CD4-positive, alpha-beta T cell (primary cell): ENCODE results near the gene DOHH. TPM values are rescaled to one million over a fixed set of nuclear protein-coding genes. Genes with fewer than 3 reads are reported as not detected.
A peak's percentile ranks its signal among the peaks of the same experiment; 100 is the strongest.

ENCODE experiments used
- ATAC-seq: fragments of 200-7000 bp; cut with Tn5 transposase; one replicate; pipeline ENCODE4 v1.10.0; 2022; ENCODE audit warnings: mild to moderate bottlenecking; ENCODE audit not compliant: poor library complexity
- CTCF ChIA-PET: fragments of 350-600 bp; sonication (Branson Sonifier 250); formaldehyde crosslinking; loops from one replicate; lab custom pipeline; 2021; ENCODE audit warnings: antibody characterized with exemption, inconsistent platforms; lab: Charles Lee
- POLR2A ChIA-PET: fragments of 350-600 bp; sonication (Branson Sonifier 250); formaldehyde crosslinking; loops from one replicate; lab custom pipeline; 2021; ENCODE audit warnings: antibody characterized with exemption, inconsistent platforms; lab: Charles Lee
- DNase-seq, 14 experiments: peaks; one replicate each; pipeline ENCODE4 v3.0.0-alpha.2; 2013 to 2020; ENCODE audit warnings: mixed read lengths in 2 of 14
- H3K27ac ChIP-seq, 2 donors: one replicate each; pipeline versions ENCODE4 v1.5.1 to v1.7.0; 2013; ENCODE audit warnings: low read length in 2 of 2, low read depth in 1 of 2, mild to moderate bottlenecking in 1 of 2
- H3K27me3 ChIP-seq, 2 experiments: 1 replicate in 1 of 2; 2 replicates in 1 of 2; pipeline versions ENCODE4 v1.6.1 to v1.7.0; 2013; ENCODE audit warnings: low read length in 2 of 2, control low read depth in 1 of 2, mild to moderate bottlenecking in 1 of 2, moderate library complexity in 1 of 2; ENCODE audit not compliant: insufficient read depth in 2 of 2, control insufficient read depth in 1 of 2
- H3K36me3 ChIP-seq: one replicate; pipeline ENCODE4 v1.6.1; 2013; ENCODE audit warnings: low read length, control low read depth; ENCODE audit not compliant: insufficient read depth
- H3K4me1 ChIP-seq: one replicate; pipeline ENCODE4 v1.6.1; 2013; ENCODE audit warnings: low read length, control low read depth; ENCODE audit not compliant: insufficient read depth
- H3K4me3 ChIP-seq: one replicate; pipeline ENCODE4 v1.5.1; 2013; ENCODE audit warnings: mild to moderate bottlenecking, low read length, moderate library complexity
- H3K9me3 ChIP-seq, 2 experiments: 1 replicate in 1 of 2; 2 replicates in 1 of 2; pipeline versions ENCODE4 v1.6.1 to v1.7.0; 2013; ENCODE audit warnings: low read length in 2 of 2, mild to moderate bottlenecking in 2 of 2, control low read depth in 1 of 2, moderate library complexity in 1 of 2; ENCODE audit not compliant: control insufficient read depth in 1 of 2, insufficient read depth in 1 of 2
- H3K27ac Mint-ChIP-seq: one replicate; pipeline ENCODE4 v1.8.0; 2020; ENCODE audit warnings: mixed read lengths
- H3K27me3 Mint-ChIP-seq: one replicate; pipeline ENCODE4 v1.8.0; 2021; ENCODE audit warnings: mixed read lengths
- H3K36me3 Mint-ChIP-seq: one replicate; pipeline ENCODE4 v1.8.0; 2021; ENCODE audit warnings: low read depth, mixed read lengths
- H3K4me1 Mint-ChIP-seq: one replicate; pipeline ENCODE4 v1.8.0; 2021; ENCODE audit warnings: low read depth, mixed read lengths
- H3K4me3 Mint-ChIP-seq: one replicate; pipeline ENCODE4 v1.8.0; 2020; ENCODE audit warnings: mild to moderate bottlenecking, mixed read lengths
- H3K9me3 Mint-ChIP-seq: one replicate; pipeline ENCODE4 v1.8.0; 2020; ENCODE audit warnings: mixed read lengths
- CTCF ChIP-seq: fragments of 200-600 bp; IDR thresholded peaks from one replicate; pipeline ENCODE4 v1.8.0; 2022; ENCODE audit warnings: antibody characterized with exemption, mild to moderate bottlenecking
- intact Hi-C, 2 experiments: fragments of 100-400 bp; cut with DNase I in 1 of 2; cut with micrococcal nuclease in 1 of 2; formaldehyde crosslinking; loops; one replicate each; pipeline versions ENCODE4 v1.15.1 to v1.9.0; 2023 to 2025; cut with DNase I, micrococcal nuclease
- total RNA-seq, 174 experiments: library from RNA in 2 of 174; stranded (reverse) in 2 of 174; gene quantifications; one replicate each; pipeline ENCODE4 v1.2.3 and lab custom pipeline; 2021 to 2026

The DOHH gene
- total RNA-seq, 2 experiments from 2014 or later, result 3.9 to 4.7 TPM

DNA sequence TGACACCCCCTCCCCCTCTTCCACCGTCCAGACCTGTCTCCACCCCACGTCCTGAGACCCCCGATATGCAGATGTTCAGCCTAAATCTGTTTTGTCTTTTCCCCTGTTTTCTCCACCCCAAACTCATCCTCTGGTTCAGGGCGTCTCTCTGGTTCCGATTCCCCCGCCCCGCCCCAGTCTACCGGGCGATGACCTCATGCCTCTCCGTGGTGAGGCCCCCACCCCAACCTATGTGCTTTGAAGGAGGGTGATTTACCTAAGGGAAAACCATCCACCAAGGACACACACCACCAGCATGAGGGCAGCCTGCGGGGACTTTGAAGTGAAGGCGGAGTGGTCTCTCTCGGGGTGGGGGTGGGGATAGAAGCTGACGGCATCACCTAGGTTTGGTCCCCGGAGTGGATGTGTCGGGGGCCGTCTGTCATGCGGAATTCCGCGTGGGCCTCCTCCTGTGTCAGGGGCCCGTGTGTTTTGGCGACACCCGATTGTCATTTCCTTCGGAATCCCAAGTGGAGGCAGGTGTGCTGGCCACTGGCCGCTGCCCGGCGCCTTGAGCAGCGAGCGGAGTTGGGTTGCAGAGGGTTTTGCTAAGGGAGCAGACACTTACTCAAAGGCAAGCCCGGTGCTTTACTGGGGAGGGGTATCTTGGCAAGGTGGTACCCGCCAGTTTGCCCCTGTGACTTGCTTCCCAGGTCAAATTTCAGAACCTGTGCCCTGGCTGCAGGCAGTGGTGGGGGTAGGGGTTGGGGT, 7.1 kb upstream of the DOHH start:
- peak overlapping the region; percentile 92 for H3K4me3 Mint-ChIP-seq
- DNase-seq (peak in 12 of 14 experiments; percentile 24 to 73 (median 52)), ATAC-seq (no peak)
- Histone ChIP-seq H3K36me3 (peaks cover 34% of the 10 kb centered on the region), H3K27me3 (no peaks in the 10 kb centered on the region), H3K4me1 (peaks cover 60% of the 10 kb centered on the region), H3K4me3 (peak overlapping the region; percentile 91), H3K27ac (no peak overlapping the region), H3K9me3 (no peaks in the 10 kb centered on the region)
- intact Hi-C loops, result loop anchor here (2.0 to 10.0 kb wide), 6 partner anchors 40 to 453 kb away; partner anchors contain the start of genes CACTIN (in 1 of the 2), HMG20B (in 1 of the 2) and TLE5 (in 1 of the 2)
- CTCF ChIA-PET, result interaction anchor here (1.0 kb wide), 1 partner anchor 37 kb away, joined by 3 read pairs; no protein-coding TSS in a partner anchor
- TF ChIP-seq CTCF, result no peak
- H3K36me3 Mint-ChIP-seq, result peaks cover 42% of the 10 kb centered on the region
- peak overlapping the region; percentile 90 for H3K27ac Mint-ChIP-seq
- POLR2A ChIA-PET, result no interaction called here
- H3K27me3 Mint-ChIP-seq, result no peaks in the 10 kb centered on the region
- no peaks in the 10 kb centered on the region for H3K9me3 Mint-ChIP-seq
- H3K4me1 Mint-ChIP-seq, result peaks cover 44% of the 10 kb centered on the region

DNA sequence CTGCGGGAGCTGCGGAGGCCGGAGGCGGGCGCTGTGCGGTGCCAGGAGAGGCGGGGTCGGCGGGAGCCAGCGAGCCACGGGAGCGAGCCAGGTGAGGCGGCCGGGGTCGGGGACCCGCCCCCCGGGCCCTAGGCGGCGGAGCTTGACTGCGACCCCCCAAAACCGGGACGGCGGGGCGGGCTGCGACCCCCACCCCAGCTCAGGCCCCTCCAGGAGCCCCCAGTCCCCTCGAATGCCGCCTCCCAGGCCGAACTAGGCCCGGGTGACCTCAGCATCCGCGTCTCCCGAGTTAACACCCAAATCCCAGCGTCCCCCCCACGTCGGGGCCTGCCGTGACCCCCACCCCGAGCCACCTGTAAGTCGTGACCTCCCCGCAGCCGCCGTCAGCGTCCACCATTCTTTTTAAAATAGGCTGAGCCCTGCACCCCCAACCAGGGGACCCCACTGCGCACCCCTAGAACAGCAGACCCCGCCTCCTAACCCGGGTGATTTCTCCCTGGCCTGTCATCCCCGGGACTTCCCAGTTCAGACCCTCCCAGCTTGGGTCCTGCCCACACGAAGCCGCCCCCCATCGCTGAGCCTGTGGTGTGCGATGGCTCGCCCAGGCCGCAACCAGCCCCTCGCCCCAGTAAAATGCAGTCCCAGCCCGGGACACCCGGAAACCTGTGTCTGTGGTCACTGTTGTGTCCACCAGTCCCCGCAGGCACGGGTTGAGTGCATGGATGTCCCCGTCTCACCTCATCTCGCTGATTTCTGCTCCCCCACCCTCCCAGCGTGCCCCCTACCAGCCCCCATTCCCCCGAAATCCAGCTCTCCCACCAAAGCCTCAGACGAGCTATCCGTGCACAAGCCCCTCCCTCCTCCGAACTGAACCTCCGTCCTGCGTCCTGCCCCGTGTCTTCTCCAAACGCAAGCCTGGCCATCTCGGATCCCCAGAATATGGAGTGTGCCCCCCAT, 6.2 kb upstream of the DOHH start:
- POLR2A ChIA-PET, result interaction anchor here (1.0 kb wide), 1 partner anchor 9 kb away, joined by 3 read pairs; no protein-coding TSS in a partner anchor
- H3K4me3 Mint-ChIP-seq, result peak overlapping the region; percentile 92
- Histone ChIP-seq H3K4me3 (peak overlapping the region; percentile 91), H3K9me3 (no peaks in the 10 kb centered on the region), H3K36me3 (peaks cover 34% of the 10 kb centered on the region), H3K27me3 (no peaks in the 10 kb centered on the region), H3K27ac (peak overlapping the region in 1 of 2 donors; percentile 50), H3K4me1 (peaks cover 53% of the 10 kb centered on the region)
- H3K27ac Mint-ChIP-seq, result peak overlapping the region; percentile 95
- CTCF ChIA-PET, result interaction anchor here (1.0 kb wide), 1 partner anchor 38 kb away, joined by 3 read pairs; no protein-coding TSS in a partner anchor
- TF ChIP-seq CTCF, result no peak
- peaks cover 44% of the 10 kb centered on the region for H3K4me1 Mint-ChIP-seq
- no peaks in the 10 kb centered on the region for H3K9me3 Mint-ChIP-seq
- no peaks in the 10 kb centered on the region for H3K27me3 Mint-ChIP-seq
- H3K36me3 Mint-ChIP-seq, result peaks cover 35% of the 10 kb centered on the region
- ATAC-seq, result no peak
- DNase-seq, result peak in 8 of 14 experiments; percentile 12 to 74 (median 30)
- intact Hi-C loops, result loop anchor here (1.0 to 10.0 kb wide), 7 partner anchors 41 to 452 kb away; partner anchors contain the start of genes CACTIN (in 1 of the 2), HMG20B (in 1 of the 2), MFSD12 (in 1 of the 2) and TLE5 (in 1 of the 2)
